Stimulated activated CD4-positive, alpha-beta T cell treated with anti-CD3 and anti-CD28 coated beads, TNF-alpha, amount 100 ng/mL, for 48 hours (primary cell): ENCODE results near the gene SLC12A7.
A peak's percentile ranks its signal among the peaks of the same experiment; 100 is the strongest.

ENCODE experiments used
- DNase-seq, 3 donors: peaks; one replicate each; pipeline ENCODE4 v3.0.0-alpha.2; 2020; ENCODE audit warnings: low read depth in 3 of 3

The SLC12A7 gene

GRCh38 chr5:1050423-1051365 lies 61.2 kb downstream of the SLC12A7 start:
- no peak for DNase-seq

GRCh38 chr5:1048861-1049838 lies 62.7 kb downstream of the SLC12A7 start:
- no peak for DNase-seq

- DNase-seq = no peak
These were observed 63.6 kb downstream of the SLC12A7 start for GRCh38 chr5:1048162-1048721.

- DNase-seq = no peak
These were observed 64.4 kb downstream of the SLC12A7 start for GRCh38 chr5:1047332-1047965.

- DNase-seq = no peak
These were observed 65.8 kb downstream of the SLC12A7 start for GRCh38 chr5:1045960-1046560.

- no peak for DNase-seq
These were observed 67.7 kb downstream of the SLC12A7 start for GRCh38 chr5:1044117-1044516.

GRCh38 chr5:1043327-1043726 lies 68.5 kb downstream of the SLC12A7 start:
- no peak for DNase-seq

- DNase-seq = no peak
These were observed 69.2 kb downstream of the SLC12A7 start for GRCh38 chr5:1042626-1043025.

- DNase-seq = peak in 1 of 3 donors; percentile 3
These were observed 70.4 kb downstream of the SLC12A7 start for GRCh38 chr5:1041225-1042143.

- DNase-seq = no peak
These were observed 71.3 kb downstream of the SLC12A7 start for GRCh38 chr5:1040571-1040970.

- no peak for DNase-seq
These were observed 72.1 kb downstream of the SLC12A7 start for GRCh38 chr5:1039706-1040260.

- no peak for DNase-seq
These were observed 72.7 kb downstream of the SLC12A7 start for GRCh38 chr5:1039210-1039548.

GRCh38 chr5:1038417-1039209 lies 73.2 kb downstream of the SLC12A7 start:
- no peak for DNase-seq

GRCh38 chr5:1037671-1038416 lies 74.0 kb downstream of the SLC12A7 start:
- DNase-seq = no peak

- no peak for DNase-seq
These were observed 74.7 kb downstream of the SLC12A7 start for GRCh38 chr5:1037123-1037670.

GRCh38 chr5:1036504-1037122 lies 75.2 kb downstream of the SLC12A7 start:
- no peak for DNase-seq
